ENCODE data around the gene TEX14. TPM values are rescaled to one million over a fixed set of nuclear protein-coding genes. Genes with fewer than 3 reads are reported as not detected.
"Not testable (repeated sequence)": the region's sequence is repeated elsewhere in the genome, so short reads cannot be mapped to it uniquely, and the experiment has no call there.

Gene TEX14
- total and polyA plus RNA-seq, 4 experiments from 2014 or later: 1.3 to 1.6 TPM; not detected in 2

DNA sequence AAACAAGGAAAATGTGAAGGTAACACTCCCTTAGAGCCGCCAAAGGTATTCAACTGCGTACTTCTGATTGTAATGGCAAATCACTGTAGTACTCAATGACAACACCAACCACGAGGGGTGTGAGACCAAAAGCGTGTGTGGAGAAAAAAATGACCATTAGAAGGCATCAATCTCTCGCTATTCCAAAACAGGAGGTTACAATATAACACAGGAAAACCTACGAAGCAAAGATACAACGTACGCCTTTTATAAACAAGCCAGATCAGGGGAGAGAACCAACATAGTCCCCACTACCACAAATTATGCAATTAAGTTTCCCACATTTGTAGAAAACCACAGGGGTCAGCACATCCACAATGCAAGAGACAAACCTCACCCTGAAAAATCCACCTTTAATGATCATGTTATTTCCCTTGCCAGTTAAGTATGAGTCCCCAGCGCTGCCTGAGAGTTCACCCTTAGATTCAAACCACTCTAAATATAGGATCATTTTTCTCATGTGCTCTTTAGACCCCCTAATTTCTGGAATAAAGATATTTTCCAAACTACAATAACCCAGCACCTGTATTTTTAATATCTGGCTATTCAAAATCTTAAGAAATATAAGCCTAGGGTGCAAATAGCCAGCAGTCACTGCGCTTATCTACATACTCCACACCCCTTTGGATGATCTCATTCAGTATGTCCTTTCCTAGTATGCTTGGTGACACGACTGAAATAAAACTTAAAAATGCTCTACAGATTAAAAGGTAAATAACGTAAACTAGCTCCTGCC, 12.4 kb downstream of the TEX14 start:
- ChIA-PET CTCF (ENCODE audit: partially characterized antibody) (no interaction called here), POLR2A (ENCODE audit: partially characterized antibody) (no interaction called here)
- DNase-seq: no peak
- Mint-ChIP-seq H3K36me3 (no peaks in the 10 kb centered on the region), H3K4me3 (no peak overlapping the region), H3K27me3 (peaks cover 4 to 5% of the 10 kb centered on the region in 2 donors), H3K9me3 (no peaks in the 10 kb centered on the region), H3K27ac (no peak overlapping the region), H3K4me1 (no peaks in the 10 kb centered on the region)
- Histone ChIP-seq H3K4me3 (ENCODE audit: low read length in 2 of 2) (no peak overlapping the region), H3K27me3 (ENCODE audit: insufficient read depth, low read length) (no peaks in the 10 kb centered on the region), H3K4me1 (ENCODE audit: insufficient read depth, low read length) (no peaks in the 10 kb centered on the region), H3K9me3 (ENCODE audit: control insufficient read depth in 1 of 2, low read length in 2 of 2) (no peaks in the 10 kb centered on the region), H3K36me3 (ENCODE audit: insufficient read depth, low read length) (no peaks in the 10 kb centered on the region), H3K27ac (ENCODE audit: low read depth, low read length) (no peak overlapping the region)
- intact Hi-C loops (cut with micrococcal nuclease): no loop called here

GRCh38 chr17:58678287-58678686, 13.6 kb downstream of the TEX14 start:
- intact Hi-C loops (cut with micrococcal nuclease); H3K36me3 Mint-ChIP-seq; H3K27ac ChIP-seq (ENCODE audit: low read depth, low read length); H3K4me1 Mint-ChIP-seq; CTCF ChIA-PET (ENCODE audit: partially characterized antibody); POLR2A ChIA-PET (ENCODE audit: partially characterized antibody); H3K9me3 ChIP-seq (ENCODE audit: control insufficient read depth in 1 of 2, low read length in 2 of 2); H3K4me1 ChIP-seq (ENCODE audit: insufficient read depth, low read length); H3K27ac Mint-ChIP-seq; H3K27me3 ChIP-seq (ENCODE audit: insufficient read depth, low read length); H3K27me3 Mint-ChIP-seq; H3K4me3 Mint-ChIP-seq; H3K4me3 ChIP-seq (ENCODE audit: low read length in 2 of 2); H3K9me3 Mint-ChIP-seq; H3K36me3 ChIP-seq (ENCODE audit: insufficient read depth, low read length); DNase-seq: not testable (repeated sequence)

DNA sequence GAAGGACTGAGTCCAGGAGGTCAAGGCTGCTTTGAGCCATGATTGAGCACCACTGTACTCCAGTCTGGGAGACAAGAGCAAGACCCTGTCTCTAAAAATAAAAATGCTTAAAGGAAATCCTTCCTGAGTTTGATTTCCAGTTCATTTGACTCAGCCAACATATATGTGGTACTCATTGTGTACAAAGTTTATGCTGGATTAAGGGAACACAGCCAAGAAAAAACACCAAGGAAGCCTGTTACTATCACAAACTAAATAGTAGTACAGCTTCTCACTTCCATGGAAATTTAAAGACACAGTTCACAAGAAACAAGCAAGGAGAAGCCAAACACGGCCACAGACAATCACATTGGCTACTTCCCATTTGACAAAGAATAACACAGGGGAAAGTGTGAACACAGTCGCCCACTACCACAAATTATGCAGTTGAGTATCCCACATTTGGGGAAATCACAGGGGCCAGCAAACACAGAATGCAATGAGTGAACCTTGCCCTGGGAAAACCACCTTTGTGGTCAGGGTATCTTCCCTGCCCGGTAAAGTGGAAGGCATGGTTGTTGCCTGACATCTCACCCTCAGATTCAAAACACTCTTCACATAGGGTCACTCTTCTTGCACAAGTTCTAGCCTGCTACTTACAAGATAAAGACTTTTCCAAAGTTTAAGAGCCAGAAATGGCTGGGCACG, 14.5 kb downstream of the TEX14 start:
- no peak overlapping the region for H3K27ac ChIP-seq (ENCODE audit: low read depth, low read length)
- no peaks in the 10 kb centered on the region for H3K36me3 ChIP-seq (ENCODE audit: insufficient read depth, low read length)
- no peak overlapping the region for H3K4me3 ChIP-seq (ENCODE audit: low read length in 2 of 2)
- H3K9me3 Mint-ChIP-seq: no peaks in the 10 kb centered on the region
- H3K9me3 ChIP-seq (ENCODE audit: control insufficient read depth in 1 of 2, low read length in 2 of 2): no peaks in the 10 kb centered on the region
- no peak for DNase-seq
- ChIA-PET CTCF (ENCODE audit: partially characterized antibody) (no interaction called here), POLR2A (ENCODE audit: partially characterized antibody) (no interaction called here)
- H3K27me3 ChIP-seq (ENCODE audit: insufficient read depth, low read length): no peaks in the 10 kb centered on the region
- no peak overlapping the region for H3K4me3 Mint-ChIP-seq
- peaks cover 4 to 5% of the 10 kb centered on the region in 2 donors for H3K27me3 Mint-ChIP-seq
- H3K27ac Mint-ChIP-seq: peak overlapping the region in 1 of 7 donors; percentile 14
- no peaks in the 10 kb centered on the region for H3K4me1 Mint-ChIP-seq
- H3K36me3 Mint-ChIP-seq: no peaks in the 10 kb centered on the region
- intact Hi-C loops (cut with micrococcal nuclease): no loop called here
- no peaks in the 10 kb centered on the region for H3K4me1 ChIP-seq (ENCODE audit: insufficient read depth, low read length)

DNA sequence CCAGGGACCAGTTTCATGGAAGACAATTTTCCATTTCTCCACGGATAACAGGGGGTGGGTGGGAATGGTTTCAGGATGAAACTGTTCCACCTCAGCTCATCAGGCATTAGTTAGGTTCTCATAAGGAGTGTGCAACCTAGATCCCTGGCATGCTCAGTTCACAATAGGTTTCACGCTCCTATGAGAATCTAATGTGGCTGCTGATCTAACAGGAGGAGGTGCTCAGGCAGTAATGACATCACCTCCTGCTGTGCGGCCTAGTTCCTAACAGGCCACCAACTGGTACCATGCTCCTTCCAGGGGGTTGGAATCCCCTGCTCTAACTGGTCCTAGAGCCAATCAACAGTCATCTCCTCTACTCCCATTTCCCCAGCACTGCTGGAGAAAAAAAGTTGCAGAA, 19.9 kb downstream of the TEX14 start:
- Mint-ChIP-seq H3K4me3 (no peak overlapping the region), H3K27ac (no peak overlapping the region), H3K4me1 (peaks cover under 1 to 2% (median 1%) of the 10 kb centered on the region in 4 donors), H3K9me3 (no peaks in the 10 kb centered on the region), H3K36me3 (no peaks in the 10 kb centered on the region), H3K27me3 (peaks cover 1 to 9% of the 10 kb centered on the region in 2 donors)
- ChIA-PET POLR2A (ENCODE audit: partially characterized antibody) (no interaction called here), CTCF (ENCODE audit: partially characterized antibody) (no interaction called here)
- Histone ChIP-seq H3K4me1 (ENCODE audit: insufficient read depth, low read length) (peaks cover 2% of the 10 kb centered on the region), H3K27me3 (ENCODE audit: insufficient read depth, low read length) (no peaks in the 10 kb centered on the region), H3K27ac (ENCODE audit: low read depth, low read length) (no peak overlapping the region), H3K4me3 (ENCODE audit: low read length in 2 of 2) (no peak overlapping the region), H3K9me3 (ENCODE audit: control insufficient read depth in 1 of 2, low read length in 2 of 2) (no peaks in the 10 kb centered on the region), H3K36me3 (ENCODE audit: insufficient read depth, low read length) (no peaks in the 10 kb centered on the region)
- DNase-seq: no peak
- intact Hi-C loops (cut with micrococcal nuclease): no loop called here

DNA sequence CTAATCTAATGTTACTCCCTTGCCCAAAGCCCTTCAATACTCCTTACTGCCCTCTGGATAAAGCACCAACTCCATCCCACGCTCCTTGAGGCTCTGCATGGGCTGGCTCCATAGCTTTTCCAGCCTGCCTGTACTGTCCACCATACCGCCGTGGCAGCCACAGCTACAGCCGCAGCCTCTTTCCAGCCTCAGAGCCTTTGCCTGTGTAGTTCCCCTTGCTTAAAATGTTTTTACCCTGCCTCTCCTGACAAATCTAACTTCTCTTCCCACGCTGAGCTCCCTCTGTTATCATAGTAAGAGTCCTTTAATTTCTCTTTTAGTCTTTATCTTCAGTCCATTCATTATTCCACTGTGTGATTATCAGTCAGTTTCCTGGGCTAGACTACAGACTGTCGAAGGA, 22.0 kb downstream of the TEX14 start:
- no peak for DNase-seq
- Histone ChIP-seq H3K36me3 (ENCODE audit: insufficient read depth, low read length) (no peaks in the 10 kb centered on the region), H3K4me1 (ENCODE audit: insufficient read depth, low read length) (peaks cover 7% of the 10 kb centered on the region), H3K27me3 (ENCODE audit: insufficient read depth, low read length) (no peaks in the 10 kb centered on the region), H3K27ac (ENCODE audit: low read depth, low read length) (no peak overlapping the region), H3K4me3 (ENCODE audit: low read length in 2 of 2) (no peak overlapping the region), H3K9me3 (ENCODE audit: control insufficient read depth in 1 of 2, low read length in 2 of 2) (no peaks in the 10 kb centered on the region)
- ChIA-PET POLR2A (ENCODE audit: partially characterized antibody) (no interaction called here), CTCF (ENCODE audit: partially characterized antibody) (interaction anchor here (0.7 to 1.6 kb wide), 2 partner anchors 151 to 194 kb away, joined by 3 to 4 read pairs; no protein-coding TSS in a partner anchor)
- intact Hi-C loops (cut with micrococcal nuclease): no loop called here
- Mint-ChIP-seq H3K4me3 (no peak overlapping the region), H3K4me1 (peaks cover 6 to 10% (median 7%) of the 10 kb centered on the region in 4 donors), H3K36me3 (no peaks in the 10 kb centered on the region), H3K27ac (no peak overlapping the region), H3K9me3 (no peaks in the 10 kb centered on the region), H3K27me3 (peaks cover 4% of the 10 kb centered on the region in 2 donors)

DNA sequence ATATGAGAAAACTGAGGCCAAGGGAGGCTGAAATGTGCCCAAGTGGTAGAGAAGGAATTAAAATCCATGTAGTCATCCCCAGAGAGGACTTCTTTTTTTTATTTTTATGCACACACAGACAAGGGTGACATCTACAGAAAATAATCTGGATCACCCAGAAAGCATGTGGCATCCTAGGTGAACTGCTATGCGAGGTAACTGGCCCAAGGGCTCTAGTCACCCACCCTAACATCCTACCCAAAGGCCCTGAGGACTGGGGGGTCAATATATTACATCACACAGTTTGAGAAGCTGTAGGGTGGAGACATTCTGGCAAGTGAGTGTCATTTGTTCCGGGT, 23.3 kb downstream of the TEX14 start:
- no peak for DNase-seq
- Mint-ChIP-seq H3K27ac (no peak overlapping the region), H3K27me3 (peaks cover 4 to 5% of the 10 kb centered on the region in 2 donors), H3K4me3 (no peak overlapping the region), H3K9me3 (no peaks in the 10 kb centered on the region), H3K4me1 (peaks cover 6 to 10% (median 7%) of the 10 kb centered on the region in 4 donors), H3K36me3 (no peaks in the 10 kb centered on the region)
- Histone ChIP-seq H3K4me3 (ENCODE audit: low read length in 2 of 2) (no peak overlapping the region), H3K27ac (ENCODE audit: low read depth, low read length) (no peak overlapping the region), H3K9me3 (ENCODE audit: control insufficient read depth in 1 of 2, low read length in 2 of 2) (no peaks in the 10 kb centered on the region), H3K36me3 (ENCODE audit: insufficient read depth, low read length) (no peaks in the 10 kb centered on the region), H3K27me3 (ENCODE audit: insufficient read depth, low read length) (no peaks in the 10 kb centered on the region), H3K4me1 (ENCODE audit: insufficient read depth, low read length) (peaks cover 7% of the 10 kb centered on the region)
- CTCF ChIA-PET (ENCODE audit: partially characterized antibody): no interaction called here
- intact Hi-C loops (cut with micrococcal nuclease): no loop called here
- POLR2A ChIA-PET (ENCODE audit: partially characterized antibody): no interaction called here

DNA sequence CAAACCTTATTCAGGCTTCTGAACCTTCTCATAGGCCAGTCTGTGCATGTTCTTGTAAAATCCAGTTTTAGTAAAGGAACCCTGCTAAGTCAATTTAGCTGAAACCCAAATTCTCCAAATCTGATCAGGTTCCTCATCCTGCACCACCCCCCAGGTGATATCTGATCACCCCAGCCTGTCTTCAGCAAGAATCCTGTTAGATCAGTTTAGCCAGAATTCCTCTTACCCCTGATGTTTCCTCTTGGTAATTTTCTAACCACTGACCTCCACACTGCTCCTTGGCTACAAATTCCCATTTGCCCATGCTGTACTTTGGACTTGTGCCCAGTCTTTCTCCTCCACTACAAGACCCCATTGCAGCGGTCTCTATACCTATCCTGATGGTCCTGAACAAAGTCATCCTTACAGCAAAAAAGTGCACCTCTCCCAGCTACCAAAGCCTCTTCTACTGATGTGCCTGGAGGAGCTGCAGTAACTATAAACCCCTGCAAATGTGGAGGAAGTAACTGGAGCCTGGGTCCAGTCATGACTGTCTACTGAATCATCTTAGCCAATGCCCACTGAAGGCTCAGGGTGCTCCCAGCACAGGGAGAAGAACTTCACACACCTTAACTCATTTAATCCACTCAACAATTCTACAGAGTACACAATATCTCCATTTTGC, 23.8 kb downstream of the TEX14 start:
- ChIA-PET CTCF (ENCODE audit: partially characterized antibody) (no interaction called here), POLR2A (ENCODE audit: partially characterized antibody) (interaction anchor here (0.6 kb wide), 1 partner anchor 8 kb away, joined by 3 read pairs; no protein-coding TSS in a partner anchor)
- Mint-ChIP-seq H3K27ac (no peak overlapping the region), H3K4me3 (no peak overlapping the region), H3K36me3 (no peaks in the 10 kb centered on the region), H3K9me3 (no peaks in the 10 kb centered on the region), H3K27me3 (peaks cover 4 to 5% of the 10 kb centered on the region in 2 donors), H3K4me1 (peaks cover 6 to 10% (median 7%) of the 10 kb centered on the region in 4 donors)
- Histone ChIP-seq H3K36me3 (ENCODE audit: insufficient read depth, low read length) (no peaks in the 10 kb centered on the region), H3K9me3 (ENCODE audit: control insufficient read depth in 1 of 2, low read length in 2 of 2) (no peaks in the 10 kb centered on the region), H3K4me1 (ENCODE audit: insufficient read depth, low read length) (peaks cover 7% of the 10 kb centered on the region), H3K27ac (ENCODE audit: low read depth, low read length) (no peak overlapping the region), H3K4me3 (ENCODE audit: low read length in 2 of 2) (no peak overlapping the region), H3K27me3 (ENCODE audit: insufficient read depth, low read length) (no peaks in the 10 kb centered on the region)
- intact Hi-C loops (cut with micrococcal nuclease): no loop called here
- no peak for DNase-seq
